Heart left ventricle (tissue), 16 donors: ENCODE data around the gene POLR2A. TPM values are rescaled to one million over a fixed set of nuclear protein-coding genes. Genes with fewer than 3 reads are reported as not detected.
A peak's percentile ranks its signal among the peaks of the same experiment; 100 is the strongest.

ENCODE experiments used
- ATAC-seq, 4 donors: fragments of 200-7000 bp; cut with Tn5 transposase; one replicate each; pipeline ENCODE4 v1.9.1; 2020 to 2022; ENCODE audit warnings: moderate library complexity in 4 of 4, mild to moderate bottlenecking in 3 of 4, moderate number of reproducible peaks in 1 of 4
- DNase-seq, 5 donors: peaks; one replicate each; pipeline ENCODE4 v3.0.0-alpha.2; 2020
- H3K27ac ChIP-seq, 12 donors: fragments of 200-600 bp; sonication (generic) in 4 of 12; one replicate each; pipeline versions ENCODE4 v1.5.0 to v1.8.0; 2016 to 2022; ENCODE audit warnings: mild to moderate bottlenecking in 2 of 12
- H3K27me3 ChIP-seq, 9 donors: fragments of 200-600 bp; sonication (generic) in 2 of 9; one replicate each; pipeline versions ENCODE4 v1.5.1 to v1.8.0; 2016 to 2022; ENCODE audit warnings: mild to moderate bottlenecking in 3 of 9
- H3K36me3 ChIP-seq, 9 donors: fragments of 200-600 bp; sonication (generic) in 2 of 9; one replicate each; pipeline versions ENCODE4 v1.5.0 to v1.8.0; 2018 to 2022; ENCODE audit warnings: mild to moderate bottlenecking in 2 of 9
- H3K4me1 ChIP-seq, 12 donors: fragments of 200-600 bp; sonication (generic) in 4 of 12; one replicate each; pipeline versions ENCODE4 v1.5.0 to v1.8.0; 2016 to 2022; ENCODE audit warnings: mild to moderate bottlenecking in 3 of 12
- H3K4me3 ChIP-seq, 12 donors: fragments of 200-600 bp; sonication (generic) in 4 of 12; one replicate each; pipeline versions ENCODE4 v1.5.0 to v1.8.0; 2017 to 2022; ENCODE audit warnings: mild to moderate bottlenecking in 9 of 12, moderate library complexity in 4 of 12
- H3K9me3 ChIP-seq, 12 donors: fragments of 200-600 bp; sonication (generic) in 4 of 12; one replicate each; pipeline versions ENCODE4 v1.5.0 to v1.8.0; 2016 to 2022; ENCODE audit warnings: mild to moderate bottlenecking in 1 of 12
- CTCF ChIP-seq, 12 donors: fragments of 200-600 bp; sonication (generic) in 4 of 12; IDR thresholded peaks; one replicate each; pipeline versions ENCODE4 v1.5.0 to v1.8.0; 2018 to 2022; ENCODE audit warnings: antibody characterized with exemption in 12 of 12, mild to moderate bottlenecking in 5 of 12
- POLR2A ChIP-seq, 2 donors: fragments of 450-650 bp; IDR thresholded peaks; one replicate each; pipeline ENCODE4 v1.6.1; 2017; ENCODE audit warnings: antibody characterized with exemption in 2 of 2, mild to moderate bottlenecking in 2 of 2, moderate library complexity in 2 of 2
- WGBS, 4 donors: extraction: QIAGEN DNeasy Blood & Tissue Kit in 2 of 4; methylation state at CpG; one replicate each; pipeline versions ENCODE4 v1.1.5 to v1.1.7; 2013 to 2018; 5-methylcytosine and 5-hydroxymethylcytosine counted together
- intact Hi-C, 10 donors: fragments of 100-400 bp; cut with DNase I; formaldehyde crosslinking; loops; one replicate each; pipeline versions ENCODE4 v1.11.1 to v1.14.2; 2022
- polyA plus RNA-seq, 2 donors: library from polyadenylated mRNA; stranded (reverse); fragments of 200-250 nt; gene quantifications; one replicate each; pipeline ENCODE4 v1.2.3, GENCODE V29; 2013
- total RNA-seq, 9 donors: library from RNA; depleted of rRNA in 2 of 9; stranded (reverse); fragments of >200 nt in 2 of 9; fragmentation: NEBNext Ultra II Directional in 3 of 9; extraction: Animal tissue kit (Norgen Biotek cat#: 25700) in 3 of 9; gene quantifications; one replicate each; pipeline versions ENCODE4 v1.1.0 to v1.2.4, GENCODE V29; 2016 to 2023
- donor health status: ischemic (EF 13 %, LVEDD 7.1; RV severe dilation, severe dysfunction).
- donor health status: healthy with polysubstance abuse.
- donor health status: DM: no; HTN: yes; CAD: no.
- donor health status: DM: no; HTN: no; CAD: no.
- donor health status: ischemic (EF 25% LVEDD 6.9; RV normal size, moderate dysfunction).
- donor health status: ischemic (EF 25% LVEDD 5.7; RV mildly dilated, moderate dysfunction).
- donor health status: healthy.
- donor health status: DM: yes; HTN: yes; CAD: no.
- donor health status: ischemic (EF 35%, LVEDD 5.7; RV mildly dilated, moderate dysfunction).
- donor health status: nonischemic (EF 11% LVEDD 7.7; RV severe dilation, severe dysfunction).
- donor health status: DM: yes; HTN: yes; CAD: no.
- donor health status: PGD.
- donor health status: ischemic (EF 29% LVEDD 5.4; RV normal size, mild dysfunction).
- donor health status: nonischemic (EF 23%, LVEDD 6.1; RV moderate dilation, normal function).

POLR2A gene
- total and polyA plus RNA-seq, 11 donors, result 17.3 to 77.6 (median 41.5) TPM

DNA sequence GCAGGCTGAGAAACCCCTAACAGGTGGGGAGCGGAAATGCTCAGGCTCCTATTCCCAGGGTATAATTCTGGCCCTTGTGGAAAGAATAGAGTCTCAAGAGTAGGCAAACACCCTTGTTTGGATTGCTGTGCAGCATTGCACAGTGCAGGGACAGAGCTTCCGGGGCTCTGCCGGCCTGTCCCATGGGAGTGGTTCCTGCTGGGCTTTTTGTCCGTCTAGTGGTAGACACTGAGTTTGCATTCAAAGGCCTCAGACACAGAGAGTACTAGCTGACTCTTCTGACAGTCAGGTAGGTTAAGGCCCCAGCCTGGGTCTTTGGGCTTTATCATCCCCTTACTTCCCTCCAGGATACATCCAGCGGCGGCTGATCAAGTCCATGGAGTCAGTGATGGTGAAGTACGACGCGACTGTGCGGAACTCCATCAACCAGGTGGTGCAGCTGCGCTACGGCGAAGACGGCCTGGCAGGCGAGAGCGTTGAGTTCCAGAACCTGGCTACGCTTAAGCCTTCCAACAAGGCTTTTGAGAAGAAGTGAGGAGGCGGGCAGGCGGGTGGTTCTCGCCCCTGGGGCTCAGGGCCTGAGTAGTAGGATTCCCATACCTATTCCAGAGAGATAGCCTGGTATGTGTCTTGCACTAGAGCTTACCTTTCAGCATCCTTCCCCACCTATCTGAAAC is 18.1 kb downstream of the POLR2A start:
- ATAC-seq (no peak), DNase-seq (no peak)
- peaks cover 0 to 10% (median 4%) of the 10 kb centered on the region in 12 donors for H3K4me1 ChIP-seq
- no peaks in the 10 kb centered on the region for H3K27me3 ChIP-seq
- WGBS, 4 donors, result 90 to 94% (median 92%) methylated on average over 19 to 20 of the region's 20 CpGs
- H3K4me3 ChIP-seq, result no peak overlapping the region
- peaks cover 20 to 100% (median 100%) of the 10 kb centered on the region in 9 donors for H3K36me3 ChIP-seq
- intact Hi-C loops, result loop anchor here in 2 of 10 donors (10.0 kb wide), 2 partner anchors 138 to 148 kb away; partner anchors contain the start of genes KCTD11 (in 1 of the 2) and TMEM95 (in 1 of the 2)
- no peak overlapping the region for H3K27ac ChIP-seq
- TF ChIP-seq CTCF (IDR thresholded peaks at IDR 0.05) (no peak), POLR2A (IDR thresholded peaks at IDR 0.05) (no peak)
- no peaks in the 10 kb centered on the region for H3K9me3 ChIP-seq

- no peak overlapping the region for H3K4me3 ChIP-seq
- peaks cover 0 to 4% (median 0%) of the 10 kb centered on the region in 12 donors for H3K4me1 ChIP-seq
- peaks cover 17 to 100% (median 99%) of the 10 kb centered on the region in 9 donors for H3K36me3 ChIP-seq
- H3K27ac ChIP-seq, result no peak overlapping the region
- no peaks in the 10 kb centered on the region for H3K9me3 ChIP-seq
- H3K27me3 ChIP-seq, result no peaks in the 10 kb centered on the region
- DNase-seq (no peak), ATAC-seq (peak in 1 of 4 donors; percentile 33)
- WGBS, 4 donors, result 78 to 90% (median 86%) methylated on average over 14 of the region's 14 CpGs
- intact Hi-C loops, result loop anchor here in 2 of 10 donors (10.0 kb wide), 2 partner anchors 138 to 148 kb away; partner anchors contain the start of genes KCTD11 (in 1 of the 2) and TMEM95 (in 1 of the 2)
- TF ChIP-seq CTCF (IDR thresholded peaks at IDR 0.05) (peak in 4 of 12 donors; percentile 10 to 31 (median 16)), POLR2A (IDR thresholded peaks at IDR 0.05) (no peak)
These were observed 18.8 kb downstream of the POLR2A start for GRCh38 chr17:7502987-7503386.

DNA sequence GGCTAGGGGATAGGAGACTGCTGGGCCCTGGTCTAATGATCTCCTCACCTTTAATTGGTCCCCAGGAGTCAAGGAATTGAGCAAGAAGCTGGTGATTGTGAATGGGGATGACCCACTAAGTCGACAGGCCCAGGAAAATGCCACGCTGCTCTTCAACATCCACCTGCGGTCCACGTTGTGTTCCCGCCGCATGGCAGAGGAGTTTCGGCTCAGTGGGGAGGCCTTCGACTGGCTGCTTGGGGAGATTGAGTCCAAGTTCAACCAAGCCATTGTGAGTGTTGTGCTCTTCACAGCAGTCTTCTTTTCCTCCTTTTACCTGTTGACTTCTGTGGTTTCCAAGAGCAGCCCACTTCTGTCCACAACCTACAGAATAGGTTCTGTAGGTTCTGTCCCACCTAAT is 19.4 kb downstream of the POLR2A start:
- ATAC-seq (no peak), DNase-seq (no peak)
- H3K27me3 ChIP-seq, result no peaks in the 10 kb centered on the region
- H3K9me3 ChIP-seq, result no peaks in the 10 kb centered on the region
- peaks cover 16 to 100% (median 99%) of the 10 kb centered on the region in 9 donors for H3K36me3 ChIP-seq
- 93 to 96% (median 94%) methylated on average over 8 of the region's 8 CpGs for WGBS, 4 donors
- intact Hi-C loops, result loop anchor here in 2 of 10 donors (10.0 kb wide), 2 partner anchors 139 to 149 kb away; partner anchors contain the start of genes KCTD11 (in 1 of the 2) and TMEM95 (in 1 of the 2)
- no peaks in the 10 kb centered on the region for H3K4me1 ChIP-seq
- H3K27ac ChIP-seq, result no peak overlapping the region
- TF ChIP-seq CTCF (IDR thresholded peaks at IDR 0.05) (no peak), POLR2A (IDR thresholded peaks at IDR 0.05) (no peak)
- no peak overlapping the region for H3K4me3 ChIP-seq

DNA sequence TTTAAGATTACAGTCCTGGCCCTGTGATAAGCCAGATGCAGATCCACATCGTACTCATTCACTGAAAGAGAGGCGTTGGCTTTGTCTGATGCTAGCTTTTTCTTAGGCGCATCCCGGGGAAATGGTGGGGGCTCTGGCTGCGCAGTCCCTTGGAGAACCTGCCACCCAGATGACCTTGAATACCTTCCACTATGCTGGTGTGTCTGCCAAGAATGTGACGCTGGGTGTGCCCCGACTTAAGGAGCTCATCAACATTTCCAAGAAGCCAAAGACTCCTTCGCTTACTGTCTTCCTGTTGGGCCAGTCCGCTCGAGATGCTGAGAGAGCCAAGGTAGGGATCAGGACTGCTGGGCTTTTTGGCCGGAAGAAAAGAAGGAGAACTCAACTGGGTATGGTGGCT is 24.0 kb downstream of the POLR2A start:
- Histone ChIP-seq H3K9me3 (no peaks in the 10 kb centered on the region), H3K27ac (no peak overlapping the region), H3K4me1 (no peaks in the 10 kb centered on the region), H3K4me3 (no peak overlapping the region), H3K27me3 (no peaks in the 10 kb centered on the region), H3K36me3 (peaks cover 5 to 100% (median 99%) of the 10 kb centered on the region in 9 donors)
- DNase-seq, result peak in 1 of 5 donors; percentile 52
- TF ChIP-seq POLR2A (IDR thresholded peaks at IDR 0.05) (no peak), CTCF (IDR thresholded peaks at IDR 0.05) (no peak)
- ATAC-seq, result peak in 2 of 4 donors; percentile 21 to 33
- 67 to 77% (median 69%) methylated on average over 9 to 11 of the region's 11 CpGs for WGBS, 4 donors
- intact Hi-C loops, result loop anchor here in 2 of 10 donors (10.0 kb wide), 2 partner anchors 143 to 153 kb away; partner anchors contain the start of genes KCTD11 (in 1 of the 2) and TMEM95 (in 1 of the 2)
